Sigmoid colon (tissue), 4 donors: ENCODE results near the gene PSMD8.

ENCODE experiments used
- CTCF ChIP-seq, 4 experiments: fragments of 450-650 bp in 3 of 4; fragments of 200-600 bp in 1 of 4; IDR thresholded peaks; one replicate each; pipeline ENCODE4 v1.5.1; 2016 to 2019; ENCODE audit warnings: antibody characterized with exemption in 4 of 4, mild to moderate bottlenecking in 3 of 4, moderate library complexity in 2 of 4
- EP300 ChIP-seq, 4 donors: sonication (generic); formaldehyde crosslinking; IDR thresholded peaks; one replicate each; pipeline ENCODE4 v1.6.1; 2017; ENCODE audit warnings: antibody characterized with exemption in 4 of 4
- POLR2A ChIP-seq, 2 donors: fragments of 450-650 bp; IDR thresholded peaks; one replicate each; pipeline ENCODE4 v1.6.1; 2016; ENCODE audit warnings: antibody characterized with exemption in 2 of 2, mild to moderate bottlenecking in 2 of 2, moderate library complexity in 2 of 2
- POLR2AphosphoS5 ChIP-seq, 4 donors: sonication (generic); formaldehyde crosslinking; IDR thresholded peaks; one replicate each; pipeline ENCODE4 v1.6.1; 2017; ENCODE audit warnings: antibody characterized with exemption in 4 of 4

GRCh38 chr19:38340927-38341326 is 33.4 kb upstream of the PSMD8 start:
- TF ChIP-seq POLR2A (IDR thresholded peaks at IDR 0.05), result no peak
- no peak for TF ChIP-seq CTCF (IDR thresholded peaks at IDR 0.05)
- TF ChIP-seq POLR2AphosphoS5 (IDR thresholded peaks at IDR 0.05), result no peak
- TF ChIP-seq EP300 (IDR thresholded peaks at IDR 0.05), result no peak
